Ascending aorta (tissue), 2 donors: Measurements from ENCODE around the gene MVD. TPM values are rescaled to one million over a fixed set of nuclear protein-coding genes. Genes with fewer than 3 reads are reported as not detected.

Source experiments
- DNase-seq, 2 donors: peaks; one replicate each; pipeline ENCODE4 v3.0.0-alpha.2; 2019; ENCODE audit warnings: low spot score in 2 of 2
- H3K27ac ChIP-seq, 2 donors: fragments of 200-600 bp; sonication (generic); one replicate each; pipeline ENCODE4 v1.5.1; 2016 to 2017; ENCODE audit warnings: mild to moderate bottlenecking in 1 of 2
- H3K27me3 ChIP-seq: fragments of 200-600 bp; sonication (generic); one replicate; pipeline ENCODE4 v1.5.1; 2017
- H3K36me3 ChIP-seq, 2 donors: fragments of 200-600 bp; sonication (generic); one replicate each; pipeline ENCODE4 v1.5.1; 2016
- H3K4me1 ChIP-seq, 2 donors: fragments of 200-600 bp; sonication (generic); one replicate each; pipeline ENCODE4 v1.5.1; 2016 to 2017; ENCODE audit warnings: mild to moderate bottlenecking in 1 of 2
- H3K4me3 ChIP-seq, 2 donors: fragments of 200-600 bp; sonication (generic); one replicate each; pipeline ENCODE4 v1.5.1; 2016 to 2017; ENCODE audit warnings: mild to moderate bottlenecking in 1 of 2
- H3K9me3 ChIP-seq, 2 donors: fragments of 200-600 bp; sonication (generic); one replicate each; pipeline ENCODE4 v1.5.1; 2016
- intact Hi-C: fragments of 100-400 bp; cut with DNase I; formaldehyde crosslinking; loops from one replicate; pipeline ENCODE4 v1.15.1; 2023
- total RNA-seq: library from RNA; depleted of rRNA; stranded (reverse); fragments of >200 nt; gene quantifications from one replicate; pipeline ENCODE4 v1.1.0, GENCODE V29; 2016
- TF ChIP-seq, protein P1 (sequence below), 3 experiments: fragments of 200-600 bp in 2 of 3; fragments of 450-650 bp in 1 of 3; sonication (generic) in 2 of 3; IDR thresholded peaks; one replicate each; pipeline ENCODE4 v1.5.1; 2016 to 2019; ENCODE audit warnings: antibody characterized with exemption in 3 of 3, mild to moderate bottlenecking in 1 of 3, moderate library complexity in 1 of 3

MVD gene
- total RNA-seq, 1 donor from 2014 or later = 72.9 TPM

DNA sequence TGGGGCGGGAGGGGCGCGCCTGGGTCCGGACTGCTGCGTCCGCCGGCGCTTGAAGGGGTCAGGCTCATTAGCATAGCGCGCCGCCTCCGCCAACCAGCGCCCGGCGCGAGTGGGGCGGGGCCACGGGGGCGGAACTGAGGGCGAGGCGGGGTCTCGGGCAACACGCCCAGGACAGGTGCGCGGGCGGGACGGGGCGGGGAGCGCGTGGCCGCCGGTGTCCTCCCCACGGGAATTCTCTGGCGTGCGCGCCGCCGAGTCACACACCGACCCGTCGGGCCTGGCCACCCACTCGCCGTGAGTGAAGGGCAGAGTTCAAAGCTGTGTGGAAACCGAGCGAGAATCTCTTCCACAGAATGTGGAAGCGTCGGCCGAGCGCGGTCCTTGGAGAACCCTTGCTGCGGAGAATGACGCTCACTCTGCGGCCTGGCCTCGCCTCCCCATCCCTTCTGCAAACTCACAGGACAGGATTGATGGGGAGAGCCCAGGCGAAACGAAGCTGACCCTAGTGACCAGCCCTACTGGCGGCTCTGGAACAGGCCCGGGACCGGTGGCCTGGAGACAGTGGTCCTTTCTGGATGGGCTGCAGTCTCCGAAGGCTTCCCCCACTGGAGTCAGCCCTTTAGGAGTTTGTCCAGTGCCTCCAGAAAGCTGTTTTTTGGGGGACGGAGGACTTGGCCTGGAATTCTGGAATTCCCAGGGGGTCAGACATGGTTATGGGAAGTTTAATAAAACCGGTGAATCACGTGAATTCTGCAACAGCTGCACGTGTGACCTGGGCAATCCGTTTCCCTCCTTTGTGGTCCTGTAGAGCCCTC, 23.8 kb upstream of the MVD start, which contains the start of gene SNAI3:
Gene SNAI3 (minus strand): TSS at position 69 of the 815 bp plus-strand sequence. CDS start 101 bp downstream, outside the sequence.
- H3K27ac ChIP-seq = no peak within 1 kb of the TSS
- peak within 1 kb of the TSS; percentile 42 to 60 for H3K4me3 ChIP-seq
- TF ChIP-seq, protein P1, sequence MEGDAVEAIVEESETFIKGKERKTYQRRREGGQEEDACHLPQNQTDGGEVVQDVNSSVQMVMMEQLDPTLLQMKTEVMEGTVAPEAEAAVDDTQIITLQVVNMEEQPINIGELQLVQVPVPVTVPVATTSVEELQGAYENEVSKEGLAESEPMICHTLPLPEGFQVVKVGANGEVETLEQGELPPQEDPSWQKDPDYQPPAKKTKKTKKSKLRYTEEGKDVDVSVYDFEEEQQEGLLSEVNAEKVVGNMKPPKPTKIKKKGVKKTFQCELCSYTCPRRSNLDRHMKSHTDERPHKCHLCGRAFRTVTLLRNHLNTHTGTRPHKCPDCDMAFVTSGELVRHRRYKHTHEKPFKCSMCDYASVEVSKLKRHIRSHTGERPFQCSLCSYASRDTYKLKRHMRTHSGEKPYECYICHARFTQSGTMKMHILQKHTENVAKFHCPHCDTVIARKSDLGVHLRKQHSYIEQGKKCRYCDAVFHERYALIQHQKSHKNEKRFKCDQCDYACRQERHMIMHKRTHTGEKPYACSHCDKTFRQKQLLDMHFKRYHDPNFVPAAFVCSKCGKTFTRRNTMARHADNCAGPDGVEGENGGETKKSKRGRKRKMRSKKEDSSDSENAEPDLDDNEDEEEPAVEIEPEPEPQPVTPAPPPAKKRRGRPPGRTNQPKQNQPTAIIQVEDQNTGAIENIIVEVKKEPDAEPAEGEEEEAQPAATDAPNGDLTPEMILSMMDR (IDR thresholded peaks at IDR 0.05) = no peak
- DNase-seq = no peak
- peaks cover 19% of the 10 kb centered on the region for H3K27me3 ChIP-seq
- H3K4me1 ChIP-seq = peaks cover 7 to 13% of the 10 kb centered on the region in 2 donors
- H3K36me3 ChIP-seq = no peaks in the 10 kb centered on the region
- intact Hi-C loops = no loop called here
- no peaks in the 10 kb centered on the region for H3K9me3 ChIP-seq

- intact Hi-C loops = no loop called here
- DNase-seq = no peak
- TF ChIP-seq, protein P1 (IDR thresholded peaks at IDR 0.05) = no peak
- Histone ChIP-seq H3K4me1 (peaks cover 7 to 13% of the 10 kb centered on the region in 2 donors), H3K27me3 (peaks cover 19% of the 10 kb centered on the region), H3K4me3 (peak overlapping the region; percentile 42 to 60), H3K27ac (no peak overlapping the region), H3K36me3 (no peaks in the 10 kb centered on the region), H3K9me3 (no peaks in the 10 kb centered on the region)
Observed at GRCh38 chr16:88686062-88686438, 23.2 kb upstream of the MVD start.

DNA sequence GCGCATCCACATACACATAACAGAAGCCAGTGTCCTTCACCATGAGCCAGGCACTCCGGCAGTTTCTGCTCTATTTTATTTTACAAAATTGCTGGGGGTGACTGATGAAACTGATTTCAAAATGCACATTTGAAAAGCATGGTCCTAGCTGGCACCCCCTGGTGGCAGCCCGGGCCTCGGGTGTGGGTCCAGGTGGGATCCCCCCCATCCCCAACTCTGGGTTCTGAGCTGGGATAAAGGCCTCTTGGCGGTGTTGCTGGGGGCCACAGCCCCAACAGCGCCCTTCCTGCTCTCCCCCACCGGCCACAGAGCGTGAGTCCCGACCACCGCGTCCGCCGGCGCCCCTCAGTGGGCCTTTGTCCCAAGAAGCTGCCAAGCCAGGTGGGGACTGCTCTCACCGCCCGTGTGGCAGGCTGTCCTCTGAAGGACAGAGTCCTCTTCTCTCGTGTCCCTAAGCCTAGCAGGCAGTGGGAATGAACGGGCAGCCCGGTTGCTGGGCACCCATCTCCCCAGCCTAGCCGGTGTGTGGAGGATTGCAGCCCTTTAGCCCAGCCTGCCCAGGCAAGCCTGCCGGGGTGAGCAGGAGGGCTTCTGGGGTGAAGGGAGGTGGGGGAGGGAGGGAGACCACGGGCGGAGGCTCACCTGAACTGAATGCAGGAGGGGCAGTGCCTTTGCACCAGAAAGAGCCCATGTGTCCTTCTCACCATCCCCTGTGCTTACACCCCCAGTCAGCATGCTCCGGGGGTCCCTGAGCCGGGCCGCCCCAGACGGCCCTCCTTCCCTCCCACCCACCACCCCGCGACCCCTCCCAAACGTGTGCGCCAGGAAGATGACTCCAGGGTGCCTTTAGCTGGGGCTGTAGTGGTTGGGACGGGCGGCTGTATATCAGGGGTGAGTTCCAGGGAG, 22.5 kb upstream of the MVD start:
- H3K27ac ChIP-seq = no peak overlapping the region
- no peaks in the 10 kb centered on the region for H3K36me3 ChIP-seq
- no peak for DNase-seq
- H3K9me3 ChIP-seq = no peaks in the 10 kb centered on the region
- peak overlapping the region; percentile 42 to 60 for H3K4me3 ChIP-seq
- H3K27me3 ChIP-seq = peaks cover 19% of the 10 kb centered on the region
- TF ChIP-seq, protein P1 (IDR thresholded peaks at IDR 0.05) = peak; percentile 33 to 45 (median 39)
- peaks cover 7 to 13% of the 10 kb centered on the region in 2 donors for H3K4me1 ChIP-seq
- intact Hi-C loops = no loop called here

DNA sequence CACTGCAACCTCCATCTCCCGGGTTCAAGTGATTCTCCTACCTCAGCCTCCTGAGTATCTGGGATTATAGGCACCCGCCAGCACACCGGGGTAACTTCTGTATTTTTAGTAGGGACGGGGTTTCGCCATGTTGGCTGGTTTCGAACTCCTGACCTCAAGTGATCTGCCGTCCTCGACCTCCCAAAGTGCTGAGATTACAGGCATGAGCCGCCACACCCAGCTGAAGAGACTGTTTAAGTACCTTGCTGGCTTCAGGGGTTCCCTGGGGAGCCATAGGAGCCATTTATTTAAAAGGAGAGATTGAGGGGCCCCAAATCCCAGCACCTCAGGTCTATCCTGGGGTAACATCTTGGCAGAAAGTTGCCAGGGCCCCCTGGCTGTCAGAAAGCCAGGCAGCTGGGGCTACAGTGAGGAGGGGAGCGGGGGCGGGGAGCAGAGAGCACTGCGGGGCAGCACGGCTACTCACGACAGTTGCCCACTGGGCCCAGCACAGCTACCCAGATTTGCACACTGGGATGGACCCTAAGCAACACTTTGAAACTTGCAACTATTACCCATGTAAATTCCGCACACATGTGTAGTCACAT, 21.8 kb upstream of the MVD start:
- Histone ChIP-seq H3K4me3 (no peak overlapping the region), H3K27ac (no peak overlapping the region), H3K27me3 (peaks cover 19% of the 10 kb centered on the region), H3K4me1 (peaks cover 7 to 13% of the 10 kb centered on the region in 2 donors), H3K9me3 (no peaks in the 10 kb centered on the region), H3K36me3 (no peaks in the 10 kb centered on the region)
- intact Hi-C loops = no loop called here
- no peak for DNase-seq
- TF ChIP-seq, protein P1 (IDR thresholded peaks at IDR 0.05) = no peak

DNA sequence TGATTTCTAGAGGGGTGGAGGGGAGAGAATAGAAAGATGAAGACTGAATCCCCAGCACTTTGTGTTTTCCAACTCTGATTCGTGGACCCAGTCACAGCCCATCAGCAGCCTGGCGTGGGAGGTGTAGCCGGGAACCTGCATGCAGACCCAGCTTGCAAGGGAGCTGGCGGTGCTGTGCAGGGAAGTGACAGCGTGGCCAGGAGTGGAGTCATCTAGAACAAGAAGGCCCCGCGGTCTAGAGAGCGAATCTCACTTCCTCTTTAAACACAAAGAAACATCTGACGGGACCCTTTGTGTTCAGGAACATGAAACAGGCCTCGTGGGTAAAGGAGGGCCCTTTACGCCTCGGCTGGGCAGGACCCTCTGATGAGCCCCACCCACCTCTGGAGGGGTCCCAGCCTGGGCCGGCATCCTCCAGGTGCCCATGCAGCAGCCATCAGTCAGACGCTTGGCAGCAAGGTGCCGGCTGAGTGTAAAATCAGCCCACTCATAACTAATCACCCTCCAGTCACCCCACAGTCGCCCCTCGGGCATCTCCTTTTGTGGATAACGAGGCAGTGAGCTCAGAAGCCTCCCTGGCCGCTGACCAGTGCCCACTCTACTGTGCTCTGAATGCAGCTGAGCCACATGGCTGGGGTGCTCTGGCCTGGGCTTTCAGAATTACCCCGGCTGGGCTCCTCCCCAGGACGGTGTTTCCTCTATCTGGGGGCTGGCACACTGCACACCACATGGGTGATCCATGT, 19.0 kb upstream of the MVD start:
- H3K36me3 ChIP-seq = no peaks in the 10 kb centered on the region
- H3K4me1 ChIP-seq = peaks cover 7 to 13% of the 10 kb centered on the region in 2 donors
- DNase-seq = peak in 1 of 2 donors; percentile 81
- no peak overlapping the region for H3K27ac ChIP-seq
- intact Hi-C loops = no loop called here
- no peak overlapping the region for H3K4me3 ChIP-seq
- H3K27me3 ChIP-seq = peaks cover 21% of the 10 kb centered on the region
- H3K9me3 ChIP-seq = no peaks in the 10 kb centered on the region
- TF ChIP-seq, protein P1 (IDR thresholded peaks at IDR 0.05) = no peak
